A673 (cell line): ENCODE measurements around the gene OSBPL8.

ENCODE experiments used
- CTCF ChIP-seq: fragments of 300-800, 200-600 bp; sonication (generic); conservative IDR thresholded peaks from 2 replicates; pipeline ENCODE4 v1.5.1; 2017; ENCODE audit warnings: low read depth, mild to moderate bottlenecking, antibody characterized with exemption, low read length, moderate library complexity, mixed read lengths
- EZH2 ChIP-seq: fragments of 200-600 bp; sonication (generic); IDR thresholded peaks from 2 replicates; pipeline ENCODE4 v1.6.1; 2017; ENCODE audit warnings: borderline replicate concordance, low read depth, mild to moderate bottlenecking, mixed read lengths, antibody characterized with exemption, low read length; ENCODE audit not compliant: poor library complexity, severe bottlenecking

- TF ChIP-seq CTCF (no peak), EZH2 (no peak)
Measured at GRCh38 chr12:76558684-76559399, 729 bp downstream of the OSBPL8 start.
